GM12874 (cell line): Measurements from ENCODE around the gene PIGZ.

Experiments
- TF ChIP-seq, protein P1 (sequence below): IDR thresholded peaks from 2 replicates; pipeline ENCODE4 v1.5.1; 2011; ENCODE audit warnings: low read depth, mild to moderate bottlenecking, control low read depth, low read length, moderate library complexity; ENCODE audit not compliant: insufficient read depth

The PIGZ gene

DNA sequence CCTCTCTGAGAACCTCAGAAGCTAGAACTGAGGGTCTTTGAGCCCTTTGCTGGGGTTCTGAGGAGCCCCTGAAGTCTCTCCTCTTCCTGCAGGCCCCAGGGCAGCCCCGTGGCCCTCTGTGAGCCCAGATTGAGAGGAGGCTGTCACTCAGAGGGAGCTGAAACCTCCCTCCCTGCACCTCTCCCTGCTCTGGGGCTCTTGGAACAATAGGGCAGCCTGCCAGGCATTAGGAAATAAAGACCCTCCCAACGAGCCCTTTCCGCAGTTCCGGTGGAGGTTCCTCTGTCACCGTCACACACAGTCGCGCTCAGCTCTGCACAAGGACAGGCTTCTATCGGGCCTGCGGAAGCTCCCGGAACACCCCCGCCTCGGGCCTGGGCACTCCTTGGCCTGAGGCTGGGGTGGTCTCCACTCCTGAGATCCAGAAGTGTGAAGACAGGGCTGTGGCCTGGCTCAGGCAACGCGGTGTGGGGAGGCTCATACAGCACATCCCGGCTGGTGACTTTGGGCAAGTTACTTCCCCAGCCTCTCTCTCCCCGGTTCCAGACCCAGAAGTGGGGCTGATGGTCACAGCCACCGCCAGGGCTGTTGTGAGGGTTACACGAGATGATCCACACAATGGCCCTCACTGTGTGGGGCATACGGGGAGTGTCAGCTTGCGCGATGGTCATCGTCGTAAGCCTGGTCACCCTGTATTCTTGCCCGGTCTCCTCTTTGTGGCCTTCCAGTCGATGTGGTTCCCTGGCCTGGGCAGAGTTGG lies 43.3 kb upstream of the PIGZ start:
- TF ChIP-seq, protein P1, sequence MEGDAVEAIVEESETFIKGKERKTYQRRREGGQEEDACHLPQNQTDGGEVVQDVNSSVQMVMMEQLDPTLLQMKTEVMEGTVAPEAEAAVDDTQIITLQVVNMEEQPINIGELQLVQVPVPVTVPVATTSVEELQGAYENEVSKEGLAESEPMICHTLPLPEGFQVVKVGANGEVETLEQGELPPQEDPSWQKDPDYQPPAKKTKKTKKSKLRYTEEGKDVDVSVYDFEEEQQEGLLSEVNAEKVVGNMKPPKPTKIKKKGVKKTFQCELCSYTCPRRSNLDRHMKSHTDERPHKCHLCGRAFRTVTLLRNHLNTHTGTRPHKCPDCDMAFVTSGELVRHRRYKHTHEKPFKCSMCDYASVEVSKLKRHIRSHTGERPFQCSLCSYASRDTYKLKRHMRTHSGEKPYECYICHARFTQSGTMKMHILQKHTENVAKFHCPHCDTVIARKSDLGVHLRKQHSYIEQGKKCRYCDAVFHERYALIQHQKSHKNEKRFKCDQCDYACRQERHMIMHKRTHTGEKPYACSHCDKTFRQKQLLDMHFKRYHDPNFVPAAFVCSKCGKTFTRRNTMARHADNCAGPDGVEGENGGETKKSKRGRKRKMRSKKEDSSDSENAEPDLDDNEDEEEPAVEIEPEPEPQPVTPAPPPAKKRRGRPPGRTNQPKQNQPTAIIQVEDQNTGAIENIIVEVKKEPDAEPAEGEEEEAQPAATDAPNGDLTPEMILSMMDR: no peak

GRCh38 chr3:197010556-197011351 lies 42.1 kb upstream of the PIGZ start:
- TF ChIP-seq, protein P1: no peak

DNA sequence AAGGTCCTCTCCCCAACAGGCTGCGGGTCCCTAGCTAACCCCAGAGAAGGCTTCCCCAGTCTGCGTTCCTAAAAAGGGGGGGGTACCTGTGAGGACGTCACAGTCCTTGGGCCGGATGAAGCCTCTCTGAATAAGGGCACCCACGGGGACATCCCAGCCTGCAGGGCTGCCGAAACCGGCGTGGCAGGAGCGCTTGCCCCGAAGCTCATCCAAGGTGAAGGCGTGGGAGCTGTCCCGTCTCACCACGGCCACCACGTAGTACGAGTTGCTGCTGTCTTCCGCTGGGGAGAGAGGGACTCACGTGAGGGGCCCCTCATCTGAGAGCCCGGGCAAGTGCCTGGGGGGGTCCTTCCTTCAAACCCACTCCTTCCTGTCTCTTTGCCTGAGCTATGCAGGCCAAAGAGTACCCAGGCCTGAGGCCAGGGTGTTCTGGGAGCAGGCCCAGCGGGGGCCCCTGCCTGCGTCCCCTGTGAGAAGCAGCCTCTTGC lies 40.9 kb upstream of the PIGZ start:
- TF ChIP-seq, protein P1: no peak

GRCh38 chr3:197008436-197009209 lies 40.0 kb upstream of the PIGZ start:
- TF ChIP-seq, protein P1: no peak

DNA sequence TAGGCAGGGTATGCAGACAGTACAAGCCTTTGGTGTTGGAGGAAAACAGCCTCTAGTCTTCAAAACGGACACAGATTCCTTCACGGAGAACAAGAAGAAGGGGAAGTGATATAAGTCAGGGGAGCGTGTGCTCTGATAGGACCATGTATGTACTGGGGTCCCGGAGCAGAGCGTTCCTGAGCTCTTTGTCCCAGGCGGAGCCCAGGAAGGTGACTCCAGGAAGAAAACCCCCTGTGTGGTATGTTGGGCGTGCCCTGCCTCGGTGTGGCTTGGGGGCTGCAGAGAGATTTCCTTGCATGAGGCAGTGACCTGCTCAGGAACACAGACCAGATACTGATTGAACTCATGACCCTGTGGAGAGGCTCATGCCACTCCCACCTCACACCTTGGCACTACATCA lies 39.3 kb upstream of the PIGZ start:
- TF ChIP-seq, protein P1: no peak

DNA sequence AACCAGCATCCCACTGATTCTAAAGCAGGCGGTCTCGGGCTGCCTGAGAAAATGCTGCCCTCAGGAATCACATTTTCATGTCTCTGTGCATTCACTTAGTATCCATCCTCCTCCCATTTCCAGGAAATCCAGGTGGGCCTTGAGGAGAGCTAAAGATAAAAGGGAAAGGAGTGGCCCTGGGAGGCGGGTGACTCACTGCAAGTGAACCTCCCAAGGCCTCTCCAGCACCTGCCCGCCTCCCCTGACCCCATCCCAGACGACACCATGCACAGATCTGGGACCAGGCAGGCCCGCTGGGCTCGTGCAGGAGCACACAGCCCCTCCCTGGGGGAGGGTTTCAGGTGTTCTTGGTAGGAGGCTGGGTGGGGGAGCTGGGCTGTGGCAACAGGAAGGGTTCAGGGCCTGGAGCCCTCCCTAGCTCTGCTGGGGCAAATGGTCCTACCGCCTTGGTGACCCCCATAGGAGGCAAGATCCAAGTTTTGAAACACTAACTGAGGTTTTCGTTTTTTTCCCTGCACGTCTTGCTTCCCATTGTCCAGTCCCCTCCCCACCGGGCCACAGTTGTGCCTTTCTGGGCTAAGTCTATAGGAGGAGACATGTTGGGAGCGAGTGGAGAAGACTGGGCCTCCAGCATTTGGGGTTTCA lies 38.8 kb upstream of the PIGZ start:
- TF ChIP-seq, protein P1: no peak

DNA sequence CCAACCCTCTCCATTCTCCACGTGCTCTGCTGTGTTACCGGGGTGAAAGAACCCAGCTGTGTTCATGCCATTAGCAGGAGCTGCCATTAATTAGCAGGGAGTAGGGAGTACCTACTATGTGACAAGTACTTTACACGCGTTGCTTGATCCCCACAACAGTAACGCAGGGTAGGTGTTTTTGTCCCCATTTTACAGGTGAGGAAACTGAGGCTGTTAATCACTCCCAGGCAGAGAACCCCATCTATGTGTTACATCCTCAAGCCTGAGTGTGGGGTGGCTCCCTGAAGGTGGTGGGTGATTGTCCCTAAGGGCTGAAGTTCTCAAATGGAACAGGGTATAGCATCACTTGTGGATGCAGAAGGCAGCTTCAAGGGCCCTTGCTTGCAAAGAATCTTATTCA lies 38.2 kb upstream of the PIGZ start:
- TF ChIP-seq, protein P1: no peak
